Germinal center (tissue), 1 donor: ENCODE data around the gene PRH2.

Experiments
- DNase-seq: peaks from one replicate; pipeline ENCODE4 v3.0.0; 2012; ENCODE audit warnings: mixed read lengths, low spot score

Gene PRH2

DNA sequence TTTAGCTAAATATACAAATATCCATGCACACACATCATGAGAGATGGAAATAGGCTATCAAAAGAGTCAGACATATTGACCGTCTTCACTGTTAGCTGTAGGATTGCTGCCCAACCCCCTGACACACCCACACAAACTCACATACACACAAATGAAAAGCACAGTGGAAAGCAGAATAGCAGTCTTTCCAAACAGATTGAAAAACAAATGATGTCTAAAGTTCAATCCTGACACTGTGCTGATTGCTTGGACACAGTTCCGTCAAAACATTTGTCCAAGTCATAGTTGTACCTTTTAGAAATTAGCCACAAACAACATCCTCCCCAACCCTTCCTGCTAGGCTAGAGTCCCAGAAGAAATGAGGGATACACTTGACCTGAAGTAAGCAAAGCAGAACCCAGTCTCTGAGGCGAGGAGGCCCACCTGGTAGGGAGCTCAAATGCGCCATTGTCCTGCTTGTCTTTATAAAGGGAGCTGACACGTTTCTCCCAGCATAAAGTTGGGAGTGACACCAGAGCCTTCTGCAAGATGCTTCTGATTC lies at the start of gene PRH2:
Gene PRH2 (plus strand): TSS at position 491 of the 541 bp plus-strand sequence. CDS start 38 bp downstream, at position 529.
- DNase-seq = no peak

DNA sequence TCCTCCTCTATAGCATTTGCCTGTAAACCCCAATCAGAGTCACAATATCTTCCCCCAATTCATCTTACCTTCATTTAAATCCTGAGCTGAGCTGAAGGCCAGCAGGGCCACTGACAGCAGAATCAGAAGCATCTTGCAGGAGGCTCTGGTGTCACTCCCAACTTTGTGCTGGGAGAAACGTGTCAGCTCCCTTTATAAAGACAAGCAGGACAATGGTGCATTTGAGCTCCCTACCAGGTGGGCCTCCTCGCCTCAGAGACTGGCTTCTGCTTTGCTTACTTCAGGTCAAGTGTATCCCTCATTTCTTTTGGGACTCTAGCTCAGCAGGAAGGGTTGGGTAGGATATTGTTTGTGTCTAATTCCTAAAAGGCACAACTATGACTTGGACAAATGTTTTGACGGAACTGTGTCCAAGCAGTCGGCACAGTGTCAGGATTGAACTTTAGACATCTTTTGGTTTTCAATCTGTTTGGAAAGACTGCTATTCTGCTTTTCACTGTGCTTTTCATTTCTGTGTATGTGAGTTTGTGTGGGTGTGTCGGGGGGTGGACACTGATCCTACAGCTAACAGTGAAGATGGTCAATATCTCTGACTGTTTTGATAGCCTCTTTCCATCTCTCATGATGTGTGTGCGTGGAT lies 44.8 kb upstream of the PRH2 start, which contains the start of gene PRH1:
Gene PRH1 (minus strand): TSS at position 170 of the 640 bp plus-strand sequence. CDS start 38 bp downstream, at position 132.
- no peak for DNase-seq

DNA sequence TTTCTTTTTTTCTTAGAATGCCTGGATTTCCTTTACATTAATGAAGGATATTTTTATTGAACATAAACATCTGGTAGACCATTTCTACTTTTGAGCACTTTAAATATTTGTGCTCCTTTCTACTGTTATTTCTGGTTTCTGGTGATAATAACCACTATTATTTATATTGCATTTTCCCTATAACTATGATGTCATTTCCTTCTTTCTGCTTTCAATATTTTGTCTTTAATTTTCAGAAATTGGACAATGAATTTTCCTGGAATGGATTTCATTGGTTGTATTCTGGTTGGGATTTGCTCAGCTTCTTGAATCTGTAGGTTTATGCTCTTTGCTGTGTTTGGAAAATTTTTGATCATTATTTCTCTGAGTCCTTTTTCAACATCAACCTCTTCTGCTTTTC lies 39.8 kb upstream of the PRH2 start:
- DNase-seq = no peak

DNA sequence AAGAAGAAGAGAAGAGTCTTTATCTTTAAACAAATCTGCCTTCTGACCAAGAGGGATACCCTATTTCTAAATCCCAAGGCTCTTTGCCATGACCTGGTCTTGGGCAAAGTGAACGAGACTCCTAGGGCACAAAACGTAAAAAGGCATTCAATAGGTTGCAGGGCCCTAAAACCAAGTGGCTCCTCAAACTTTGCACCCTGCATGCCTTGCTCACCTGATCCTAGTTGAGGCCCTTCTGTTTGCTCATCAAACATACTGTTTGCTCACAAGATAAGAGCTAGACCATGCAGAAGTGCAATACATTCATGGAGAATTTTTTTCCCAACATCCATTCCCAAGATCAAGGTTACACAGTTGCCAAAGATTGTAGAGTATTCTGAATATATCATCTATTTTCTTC lies 37.1 kb upstream of the PRH2 start:
- DNase-seq = no peak

- DNase-seq = no peak
Observed at GRCh38 chr12:10896854-10897253, 32.2 kb upstream of the PRH2 start.

DNA sequence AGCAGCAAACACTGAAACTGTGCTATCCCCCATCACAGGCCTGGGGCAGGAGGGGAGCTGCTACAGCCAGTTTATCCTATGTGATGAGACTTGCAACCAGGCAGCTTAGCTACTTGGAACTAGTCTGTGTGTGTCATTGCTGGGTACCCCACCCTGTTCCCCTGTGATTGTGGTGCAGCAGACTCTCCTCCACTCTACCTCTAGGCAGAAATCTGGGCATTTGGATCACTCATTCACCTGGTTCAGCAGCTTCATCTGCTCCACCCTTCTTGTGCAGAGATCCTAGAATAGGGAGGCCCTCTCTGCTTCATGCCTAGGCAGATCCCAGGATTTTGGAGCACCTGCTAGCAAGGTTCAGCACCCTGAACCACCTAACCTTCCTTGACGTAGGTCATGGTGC lies 28.5 kb upstream of the PRH2 start:
- no peak for DNase-seq

GRCh38 chr12:10900972-10901371 lies 28.1 kb upstream of the PRH2 start:
- no peak for DNase-seq

DNA sequence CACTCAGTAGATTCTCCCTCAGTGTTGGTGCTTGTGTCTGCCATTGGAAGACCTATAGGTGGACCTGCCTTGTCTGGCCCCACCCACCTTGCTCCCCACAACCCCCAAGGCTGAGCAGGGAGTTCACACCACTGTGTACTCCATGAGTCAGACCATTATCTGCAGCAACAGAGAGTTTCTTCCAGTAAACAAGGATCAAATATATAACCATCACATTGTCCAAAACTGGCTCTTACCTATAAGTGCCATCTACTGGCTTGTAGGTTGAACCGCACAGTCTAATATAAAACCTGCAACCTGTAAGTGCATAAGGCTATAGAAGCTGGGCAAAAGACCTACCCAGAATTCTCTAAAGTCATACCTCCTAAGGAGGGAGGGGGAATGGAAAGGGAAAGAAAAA lies 27.6 kb upstream of the PRH2 start:
- no peak for DNase-seq

GRCh38 chr12:10904686-10905085 lies 24.4 kb upstream of the PRH2 start:
- DNase-seq = no peak

- no peak for DNase-seq
Observed at GRCh38 chr12:10909462-10909861, 19.6 kb upstream of the PRH2 start, which contains the start of gene TAS2R13. TAS2R13 (minus strand) TSS chr12:10909562; CDS start chr12:10909298, 264 bp downstream.

GRCh38 chr12:10910380-10910779 lies 18.7 kb upstream of the PRH2 start:
- no peak for DNase-seq

GRCh38 chr12:10919809-10920208 lies 9.2 kb upstream of the PRH2 start:
- DNase-seq = no peak

DNA sequence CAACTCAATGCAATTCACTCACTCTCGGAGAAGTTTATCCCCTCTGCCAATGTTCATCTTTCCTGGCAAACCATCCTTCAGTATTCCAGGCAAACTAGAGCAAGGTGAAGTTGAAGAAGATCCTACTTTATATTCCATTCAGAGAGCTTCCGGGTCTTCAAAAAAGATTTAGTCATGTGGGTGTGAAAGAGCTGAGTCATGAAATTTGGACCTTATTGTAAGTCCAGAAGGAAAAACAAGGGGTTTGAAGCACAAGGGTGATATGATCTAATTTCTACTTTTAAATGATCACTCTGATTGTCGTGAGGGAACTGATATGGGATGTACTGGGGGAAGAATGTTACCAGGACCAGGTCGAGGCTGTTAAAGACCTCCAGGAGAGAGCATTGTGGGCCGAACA lies 2.8 kb upstream of the PRH2 start:
- DNase-seq = no peak

- DNase-seq = no peak
Observed at GRCh38 chr12:10936506-10936905, 7.5 kb downstream of the PRH2 start.

GRCh38 chr12:10939163-10939562 lies 10.1 kb downstream of the PRH2 start, which contains the start of gene TAS2R14:
TAS2R14 (minus strand) TSS chr12:10939263; CDS start chr12:10939207, 56 bp downstream.
- DNase-seq = no peak

DNA sequence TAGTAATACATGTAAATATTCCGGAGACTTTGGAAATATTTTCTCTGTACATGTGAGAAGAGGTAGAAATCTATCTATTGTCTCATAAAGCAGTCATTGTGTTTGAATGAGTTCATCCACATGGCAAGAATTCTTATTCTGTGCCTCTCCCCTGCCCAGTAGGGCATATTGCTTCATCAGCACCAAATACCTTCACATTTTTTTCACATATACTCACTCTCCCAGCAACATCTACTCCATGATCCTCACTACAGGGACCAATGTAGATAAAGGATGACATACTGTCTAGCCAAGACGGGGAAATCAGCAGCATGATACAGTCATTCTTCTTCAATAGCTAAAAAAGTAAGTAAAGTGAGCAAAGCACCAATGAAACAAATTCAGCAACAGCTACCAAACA lies 11.4 kb downstream of the PRH2 start:
- DNase-seq = no peak

- DNase-seq = no peak
Observed at GRCh38 chr12:10941369-10941768, 12.3 kb downstream of the PRH2 start.

DNA sequence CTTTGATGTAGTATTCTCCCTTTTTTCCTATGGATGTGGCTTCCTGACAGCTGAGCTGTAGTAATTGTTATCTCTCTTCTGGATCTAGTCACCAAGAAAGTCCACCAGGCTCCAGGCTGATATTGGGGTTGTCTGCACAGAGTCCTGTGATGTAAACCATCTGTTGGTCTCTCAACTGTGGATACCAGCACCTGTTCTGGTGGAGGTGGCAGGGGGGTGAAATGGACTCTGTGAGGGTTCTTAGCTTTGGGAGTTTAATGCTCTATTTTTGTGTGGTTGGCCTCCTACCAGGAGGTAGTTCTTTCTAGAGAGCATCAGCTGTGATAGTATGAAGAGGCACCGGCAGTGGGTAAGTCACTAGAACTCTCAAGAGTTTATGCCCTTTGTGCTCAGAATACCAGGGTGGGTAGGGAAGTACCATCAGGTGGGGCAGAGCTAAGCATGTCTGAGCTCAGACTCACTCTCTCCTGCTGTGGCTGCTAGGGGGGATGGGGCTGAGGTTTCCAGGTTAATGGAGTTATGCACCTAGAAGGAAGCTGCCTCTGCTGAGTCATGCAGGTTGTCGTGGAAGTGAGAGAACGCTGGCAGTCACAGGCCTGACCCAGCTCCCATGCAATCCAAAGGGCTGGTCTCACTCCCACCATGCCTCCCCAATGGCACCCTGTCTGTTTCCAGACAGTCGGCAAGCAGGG lies 13.0 kb downstream of the PRH2 start:
- DNase-seq = no peak

- DNase-seq = no peak
Observed at GRCh38 chr12:10943167-10943566, 14.1 kb downstream of the PRH2 start.

DNA sequence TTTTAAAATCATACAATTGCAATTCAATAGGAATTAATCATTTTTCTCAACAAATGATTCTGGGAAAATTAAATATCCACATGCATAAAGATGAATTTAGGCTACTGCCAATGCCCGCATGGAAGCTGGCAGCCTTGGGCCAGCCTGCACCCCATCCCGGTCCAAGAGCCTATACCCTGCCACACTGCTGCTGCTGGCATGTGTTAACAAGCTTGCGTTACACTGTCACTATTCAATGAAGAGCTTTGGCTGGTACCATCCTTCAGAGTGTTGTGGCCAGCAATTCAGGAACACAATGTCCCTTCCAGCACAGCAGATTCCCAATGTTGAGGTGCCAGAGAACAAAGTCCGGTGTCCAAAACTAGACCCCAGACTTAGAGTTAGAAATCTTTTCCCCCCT lies 23.6 kb downstream of the PRH2 start:
- no peak for DNase-seq

DNA sequence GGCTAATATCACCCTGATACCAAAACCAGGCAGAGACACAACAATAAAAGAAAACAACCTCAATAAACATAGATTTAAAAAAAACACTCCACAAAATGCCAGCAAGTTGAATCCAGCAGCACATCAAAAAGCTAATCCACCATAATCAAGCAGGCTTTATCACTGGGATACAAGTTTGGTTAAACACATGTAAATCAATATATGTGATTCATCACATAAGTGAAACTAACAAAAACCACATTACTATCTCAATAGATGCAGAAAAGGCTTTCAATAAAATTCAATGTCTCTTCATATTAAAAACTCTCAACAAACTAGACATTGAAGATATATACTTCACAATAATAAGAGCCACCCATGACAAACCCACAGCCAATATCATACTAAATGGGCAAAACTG lies 27.0 kb downstream of the PRH2 start:
- no peak for DNase-seq

GRCh38 chr12:10957741-10958140 lies 28.7 kb downstream of the PRH2 start:
- no peak for DNase-seq

DNA sequence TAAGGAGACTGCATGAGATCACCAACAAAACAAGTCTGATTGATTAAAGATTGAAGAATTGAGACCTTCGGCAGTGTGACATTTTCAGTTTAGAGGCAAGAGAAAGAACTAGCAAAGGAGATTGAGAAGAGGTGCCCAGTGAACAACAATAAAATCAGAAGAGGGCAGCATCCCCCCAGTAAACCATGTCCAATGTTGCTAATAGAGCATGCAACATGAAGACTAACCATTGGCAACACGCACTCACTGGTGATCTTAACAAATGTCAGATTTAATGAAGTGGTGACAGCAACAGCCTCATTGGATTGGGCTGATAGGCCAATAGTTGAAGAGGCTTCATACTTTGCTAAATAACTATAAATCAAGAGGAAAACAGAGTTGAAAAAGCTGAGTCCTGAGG lies 30.8 kb downstream of the PRH2 start:
- no peak for DNase-seq
